22Rv1 (cell line): ENCODE measurements around the gene RPN1.

Source experiments
- H3K27ac ChIP-seq: fragments of 450-650 bp; 2 replicates; pipeline ENCODE4 v1.5.1; 2017
- ZFX ChIP-seq: fragments of 450-650 bp; IDR thresholded peaks from 2 replicates; pipeline ENCODE4 v1.6.1; 2017; ENCODE audit warnings: antibody characterized with exemption, borderline replicate concordance
- TF ChIP-seq, protein P1 (sequence below): fragments of 450-650 bp; IDR thresholded peaks from 2 replicates; pipeline ENCODE4 v1.5.1; 2017; ENCODE audit warnings: mild to moderate bottlenecking

RPN1 gene

GRCh38 chr3:128606094-128606493 is 44.5 kb downstream of the RPN1 start:
- H3K27ac ChIP-seq: no peak overlapping the region
- no peak for TF ChIP-seq ZFX
- TF ChIP-seq, protein P1, sequence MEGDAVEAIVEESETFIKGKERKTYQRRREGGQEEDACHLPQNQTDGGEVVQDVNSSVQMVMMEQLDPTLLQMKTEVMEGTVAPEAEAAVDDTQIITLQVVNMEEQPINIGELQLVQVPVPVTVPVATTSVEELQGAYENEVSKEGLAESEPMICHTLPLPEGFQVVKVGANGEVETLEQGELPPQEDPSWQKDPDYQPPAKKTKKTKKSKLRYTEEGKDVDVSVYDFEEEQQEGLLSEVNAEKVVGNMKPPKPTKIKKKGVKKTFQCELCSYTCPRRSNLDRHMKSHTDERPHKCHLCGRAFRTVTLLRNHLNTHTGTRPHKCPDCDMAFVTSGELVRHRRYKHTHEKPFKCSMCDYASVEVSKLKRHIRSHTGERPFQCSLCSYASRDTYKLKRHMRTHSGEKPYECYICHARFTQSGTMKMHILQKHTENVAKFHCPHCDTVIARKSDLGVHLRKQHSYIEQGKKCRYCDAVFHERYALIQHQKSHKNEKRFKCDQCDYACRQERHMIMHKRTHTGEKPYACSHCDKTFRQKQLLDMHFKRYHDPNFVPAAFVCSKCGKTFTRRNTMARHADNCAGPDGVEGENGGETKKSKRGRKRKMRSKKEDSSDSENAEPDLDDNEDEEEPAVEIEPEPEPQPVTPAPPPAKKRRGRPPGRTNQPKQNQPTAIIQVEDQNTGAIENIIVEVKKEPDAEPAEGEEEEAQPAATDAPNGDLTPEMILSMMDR: no peak

GRCh38 chr3:128605091-128606046 is 45.2 kb downstream of the RPN1 start:
- no peak overlapping the region for H3K27ac ChIP-seq

GRCh38 chr3:128603811-128604775 is 46.5 kb downstream of the RPN1 start:
- no peak overlapping the region for H3K27ac ChIP-seq
- TF ChIP-seq, protein P1: no peak
- TF ChIP-seq ZFX: no peak

More at GRCh38 chr3:128605091-128606046, 45.2 kb downstream of the RPN1 start:
- no peak for TF ChIP-seq ZFX
- TF ChIP-seq, protein P1: no peak

- no peak overlapping the region for H3K27ac ChIP-seq
- TF ChIP-seq, protein P1: no peak
- TF ChIP-seq ZFX: no peak
Observed at GRCh38 chr3:128603313-128603712, 47.3 kb downstream of the RPN1 start.

DNA sequence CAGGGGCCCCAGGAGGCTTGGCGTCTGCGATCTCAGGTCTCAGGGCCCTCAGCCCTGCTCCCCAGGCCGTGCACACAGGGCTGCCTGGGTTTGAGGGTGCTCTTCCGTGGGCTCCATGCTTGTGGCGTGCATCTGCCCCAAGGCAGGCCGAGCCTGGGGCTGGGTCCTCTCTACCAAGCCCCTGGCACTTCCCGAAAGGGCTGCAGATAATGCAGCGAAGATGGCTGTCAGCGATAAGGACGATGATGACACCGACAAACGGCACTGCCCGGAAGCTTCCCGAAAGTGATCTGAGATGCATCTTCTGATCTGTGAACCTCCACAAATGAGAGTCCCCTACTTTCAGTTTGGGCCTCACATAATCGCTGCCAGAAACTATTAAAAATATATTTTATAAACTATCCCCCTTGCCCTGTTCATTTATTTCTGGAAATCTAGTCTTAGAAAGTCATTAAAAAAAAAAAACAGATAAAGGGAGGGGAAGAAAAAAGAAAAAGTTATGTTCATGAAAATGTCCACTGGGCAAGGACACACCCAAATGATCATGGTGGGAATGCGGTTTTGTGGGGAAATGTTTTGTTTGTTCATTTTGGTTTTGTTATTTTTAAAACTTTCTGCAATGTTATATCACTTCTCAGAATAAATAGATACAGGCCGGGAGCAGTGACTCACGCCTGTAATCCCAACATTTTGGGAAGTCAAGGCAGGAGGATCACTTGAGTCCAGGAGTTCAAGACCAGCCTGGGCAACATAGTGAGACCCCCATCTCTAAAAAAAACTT is 51.5 kb downstream of the RPN1 start:
- TF ChIP-seq, protein P1: no peak
- TF ChIP-seq ZFX: no peak
- H3K27ac ChIP-seq: no peak overlapping the region

- no peak overlapping the region for H3K27ac ChIP-seq
- TF ChIP-seq, protein P1: no peak
- no peak for TF ChIP-seq ZFX
Observed at GRCh38 chr3:128597900-128598299, 52.7 kb downstream of the RPN1 start.
